Peyer's patch (tissue), 4 donors: Measurements from ENCODE around the gene CDK13.
"Not testable (repeated sequence)": the region's sequence is repeated elsewhere in the genome, so short reads cannot be mapped to it uniquely, and the experiment has no call there.

ENCODE experiments used
- POLR2A ChIP-seq, 2 donors: fragments of 450-650 bp; IDR thresholded peaks; one replicate each; pipeline ENCODE4 v1.5.1; 2017; ENCODE audit warnings: antibody characterized with exemption in 2 of 2, mild to moderate bottlenecking in 2 of 2, moderate library complexity in 2 of 2
- TF ChIP-seq, protein P1 (sequence below), 6 experiments: fragments of 450-650 bp in 4 of 6; fragments of 200-600 bp in 2 of 6; sonication (generic) in 1 of 6; IDR thresholded peaks; one replicate each; pipeline ENCODE4 v1.5.1; 2017 to 2019; ENCODE audit warnings: antibody characterized with exemption in 6 of 6, mild to moderate bottlenecking in 3 of 6, moderate library complexity in 1 of 6

DNA sequence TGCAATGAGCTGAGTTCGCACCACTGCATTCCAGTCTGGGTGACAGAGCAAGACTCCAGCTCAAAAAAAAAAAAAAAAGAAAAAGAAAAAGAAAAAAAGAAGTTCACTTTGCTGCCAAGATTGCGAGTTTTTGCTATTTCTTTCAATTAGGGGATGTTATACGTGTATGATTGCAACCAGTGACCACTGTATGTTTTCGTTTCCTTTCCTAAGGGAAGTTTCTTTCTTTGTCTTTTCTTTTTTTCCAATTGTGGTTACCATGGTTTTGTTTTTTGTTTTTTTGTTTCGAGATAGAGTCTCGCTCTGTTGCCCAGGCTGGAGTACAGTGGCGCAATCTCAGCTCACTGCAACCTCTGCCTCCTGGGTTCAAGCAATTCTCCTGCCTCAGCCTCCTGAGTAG lies 168.1 kb downstream of the CDK13 start:
- TF ChIP-seq, protein P1, sequence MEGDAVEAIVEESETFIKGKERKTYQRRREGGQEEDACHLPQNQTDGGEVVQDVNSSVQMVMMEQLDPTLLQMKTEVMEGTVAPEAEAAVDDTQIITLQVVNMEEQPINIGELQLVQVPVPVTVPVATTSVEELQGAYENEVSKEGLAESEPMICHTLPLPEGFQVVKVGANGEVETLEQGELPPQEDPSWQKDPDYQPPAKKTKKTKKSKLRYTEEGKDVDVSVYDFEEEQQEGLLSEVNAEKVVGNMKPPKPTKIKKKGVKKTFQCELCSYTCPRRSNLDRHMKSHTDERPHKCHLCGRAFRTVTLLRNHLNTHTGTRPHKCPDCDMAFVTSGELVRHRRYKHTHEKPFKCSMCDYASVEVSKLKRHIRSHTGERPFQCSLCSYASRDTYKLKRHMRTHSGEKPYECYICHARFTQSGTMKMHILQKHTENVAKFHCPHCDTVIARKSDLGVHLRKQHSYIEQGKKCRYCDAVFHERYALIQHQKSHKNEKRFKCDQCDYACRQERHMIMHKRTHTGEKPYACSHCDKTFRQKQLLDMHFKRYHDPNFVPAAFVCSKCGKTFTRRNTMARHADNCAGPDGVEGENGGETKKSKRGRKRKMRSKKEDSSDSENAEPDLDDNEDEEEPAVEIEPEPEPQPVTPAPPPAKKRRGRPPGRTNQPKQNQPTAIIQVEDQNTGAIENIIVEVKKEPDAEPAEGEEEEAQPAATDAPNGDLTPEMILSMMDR (IDR thresholded peaks at IDR 0.05), result not testable (repeated sequence)
- TF ChIP-seq POLR2A (IDR thresholded peaks at IDR 0.05), result not testable (repeated sequence)
